HG02588 (cell line): ENCODE results near the gene RUNX3.

ENCODE experiments used
- ATAC-seq: cut with Tn5 transposase; IDR thresholded peaks from one replicate; pipeline ENCODE4 v1.9.1; 2021; ENCODE audit warnings: mild to moderate bottlenecking, moderate library complexity; ENCODE audit not compliant: unreplicated experiment

Gene RUNX3

DNA sequence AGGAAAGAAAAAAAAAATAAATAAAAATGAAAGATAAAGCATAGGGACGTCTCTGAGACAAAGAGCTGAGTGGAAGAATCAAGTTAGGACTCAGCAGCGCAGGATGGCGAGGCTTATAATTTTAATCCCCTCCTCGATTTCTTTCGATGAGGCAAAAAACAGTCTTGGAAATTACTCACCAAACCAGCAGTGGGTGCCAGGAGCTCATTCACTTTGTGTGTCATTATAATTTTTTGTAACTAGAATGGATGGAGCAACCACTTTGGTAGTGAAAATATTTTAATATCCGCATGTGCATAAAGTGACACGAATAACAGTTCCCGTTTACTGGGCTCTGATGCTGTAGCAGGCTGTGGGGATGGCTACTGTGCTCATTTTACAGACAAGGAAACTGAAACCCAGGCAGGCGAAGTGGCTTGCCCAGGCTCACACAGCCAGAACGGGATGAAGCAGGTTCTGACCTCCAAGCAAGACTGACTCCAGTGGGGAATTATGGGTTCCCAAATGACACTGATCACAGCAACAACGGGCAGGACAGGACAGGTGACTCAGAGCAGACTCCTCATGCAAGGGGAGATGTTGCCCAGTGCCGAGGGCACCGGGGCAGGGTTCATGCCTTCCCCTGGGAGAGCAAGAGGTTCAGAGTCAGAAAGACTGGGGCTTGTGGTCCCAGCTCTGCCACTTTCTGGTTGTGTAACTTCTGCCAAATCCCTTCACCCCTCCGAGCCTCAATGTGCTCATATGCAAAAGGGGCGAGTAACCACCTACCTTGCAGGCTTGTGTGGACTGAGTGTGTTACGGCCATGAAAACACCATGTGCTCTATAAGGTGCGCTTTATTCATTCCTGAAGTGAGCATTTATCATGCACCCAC lies 63.6 kb downstream of the RUNX3 start:
- ATAC-seq = no peak

DNA sequence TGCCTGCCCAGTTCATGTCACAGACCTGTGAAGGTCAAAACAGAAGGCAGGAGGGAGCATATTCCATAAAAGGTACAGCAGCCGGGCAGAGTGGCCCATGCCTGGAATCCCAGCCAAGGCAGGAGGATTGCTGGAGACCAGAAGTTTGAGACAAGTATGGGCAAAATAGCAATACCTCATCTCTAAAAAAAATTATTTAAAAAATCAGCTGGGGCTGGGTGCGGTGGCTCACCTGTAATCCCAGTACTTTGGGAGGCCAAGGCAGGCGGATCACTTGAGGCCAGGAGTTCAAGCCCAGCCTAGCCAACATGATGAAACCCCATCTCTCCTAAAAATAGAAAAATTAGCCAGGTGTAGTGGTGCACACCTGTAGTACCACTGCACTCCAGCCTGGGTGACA lies 64.5 kb downstream of the RUNX3 start:
- no peak for ATAC-seq

DNA sequence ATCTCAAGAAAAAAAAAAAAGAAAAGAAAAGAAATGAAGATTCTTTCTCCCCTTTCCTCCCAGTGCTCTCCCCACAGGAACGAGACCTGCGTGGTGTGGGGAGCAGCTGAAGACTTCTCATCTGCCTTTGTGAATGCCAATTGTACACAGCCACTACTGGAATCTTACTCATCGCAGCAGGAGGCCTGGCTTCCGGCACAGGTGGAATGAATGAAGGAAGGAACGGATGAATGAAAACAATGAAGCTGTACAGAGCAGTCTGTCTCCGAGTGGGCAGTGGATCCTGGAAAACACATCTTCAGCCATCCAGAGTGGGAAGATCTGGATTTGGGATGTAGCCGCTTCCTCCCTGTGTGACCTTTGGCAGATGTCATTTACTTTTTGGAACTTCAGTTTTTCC lies 64.9 kb downstream of the RUNX3 start:
- no peak for ATAC-seq

DNA sequence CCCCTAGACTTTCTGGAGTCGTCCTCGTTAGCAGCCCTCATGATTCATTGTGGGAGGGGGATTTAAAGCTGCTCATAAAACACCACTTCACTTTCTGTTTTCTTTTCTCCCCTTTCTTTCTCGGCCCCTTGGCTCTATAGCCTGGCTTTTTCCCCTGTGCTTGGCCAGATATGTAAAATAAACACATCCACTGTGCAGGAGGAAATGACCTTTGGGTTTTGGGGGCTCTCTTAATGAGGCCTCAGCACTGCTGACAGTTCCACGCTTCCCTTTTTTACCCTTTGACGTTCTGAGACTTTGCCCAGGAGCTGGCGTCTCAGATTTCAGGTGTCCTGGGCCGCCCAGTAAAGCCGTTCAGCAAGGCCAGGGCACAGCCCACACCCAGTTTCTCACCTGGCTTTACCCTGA lies 65.7 kb downstream of the RUNX3 start:
- ATAC-seq = no peak

DNA sequence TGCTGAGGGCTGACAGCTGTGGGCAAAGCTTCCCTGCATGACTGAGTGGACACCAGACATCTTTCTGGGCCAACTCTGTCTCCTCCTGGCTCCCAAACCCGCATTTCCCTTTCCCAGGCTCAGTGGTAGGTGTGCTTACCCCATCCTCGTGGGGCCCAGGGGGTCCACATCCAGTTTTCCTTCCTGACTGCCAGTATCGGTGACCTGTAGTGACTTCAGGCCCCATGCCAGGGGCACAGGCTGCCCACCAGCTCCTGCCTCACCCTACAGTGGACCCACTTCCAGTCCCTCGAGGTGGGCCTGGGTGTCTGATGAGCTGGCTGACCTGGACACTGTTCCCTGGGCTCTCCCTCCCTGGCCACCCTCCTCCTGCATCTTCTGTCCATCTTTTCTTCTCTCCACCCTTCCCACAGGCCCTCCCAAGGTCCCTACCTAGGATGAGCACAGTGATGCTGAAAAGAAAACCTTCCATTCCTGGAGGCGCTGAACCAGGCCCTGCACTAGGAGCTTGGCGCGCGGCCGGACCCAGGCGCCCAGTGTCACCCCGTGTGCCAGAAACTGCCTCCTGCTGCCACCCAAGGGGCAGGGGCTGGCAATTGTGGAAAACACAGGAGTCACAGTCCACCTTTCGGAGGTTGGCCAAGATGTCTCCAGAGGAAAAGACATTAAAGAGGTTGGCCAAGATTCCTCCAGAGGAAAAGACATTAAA lies 67.1 kb downstream of the RUNX3 start:
- no peak for ATAC-seq

DNA sequence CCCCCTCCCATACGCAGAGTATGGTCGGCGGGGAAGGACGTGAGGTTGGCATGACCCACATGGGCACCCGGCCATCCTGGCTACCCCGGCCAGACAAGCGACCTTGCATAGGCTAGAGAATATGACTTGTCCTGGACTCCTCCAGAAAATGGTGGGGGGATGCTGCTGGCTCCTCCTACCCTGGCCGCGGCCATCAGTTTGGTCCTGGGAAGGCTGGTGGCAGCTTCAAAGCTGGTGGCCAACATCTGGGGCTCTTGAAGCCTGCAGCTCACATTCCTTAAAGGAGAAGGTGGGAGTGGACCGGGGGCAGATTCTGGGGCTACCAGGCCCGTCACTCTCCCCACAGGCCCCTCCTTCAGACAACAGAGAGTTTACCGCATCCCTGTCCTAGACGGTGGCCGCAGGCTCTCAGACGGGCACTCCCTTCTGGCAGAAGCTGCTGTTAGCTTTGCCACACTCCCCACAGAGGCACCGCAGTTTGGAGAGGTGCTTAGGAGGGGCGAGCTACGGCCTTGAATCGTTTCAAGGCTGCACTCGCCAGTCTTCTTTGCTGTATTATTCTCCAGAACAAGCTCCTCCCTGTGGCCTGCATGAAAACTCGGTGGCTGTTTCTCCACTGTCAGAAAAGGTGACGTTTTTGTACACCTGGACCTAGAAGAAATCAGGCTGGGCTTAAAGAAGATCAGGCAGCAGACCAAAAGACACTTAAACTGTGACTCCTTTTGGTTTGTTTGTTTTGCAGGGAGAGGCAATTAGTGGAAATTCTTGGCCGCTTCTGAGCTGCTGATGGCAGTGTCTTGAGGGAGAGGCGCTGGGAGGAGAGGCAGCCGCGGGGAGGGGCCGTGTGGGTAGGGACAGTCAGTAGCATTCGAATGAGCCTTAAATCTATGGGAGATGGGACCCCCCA lies 68.0 kb downstream of the RUNX3 start:
- ATAC-seq = no peak

DNA sequence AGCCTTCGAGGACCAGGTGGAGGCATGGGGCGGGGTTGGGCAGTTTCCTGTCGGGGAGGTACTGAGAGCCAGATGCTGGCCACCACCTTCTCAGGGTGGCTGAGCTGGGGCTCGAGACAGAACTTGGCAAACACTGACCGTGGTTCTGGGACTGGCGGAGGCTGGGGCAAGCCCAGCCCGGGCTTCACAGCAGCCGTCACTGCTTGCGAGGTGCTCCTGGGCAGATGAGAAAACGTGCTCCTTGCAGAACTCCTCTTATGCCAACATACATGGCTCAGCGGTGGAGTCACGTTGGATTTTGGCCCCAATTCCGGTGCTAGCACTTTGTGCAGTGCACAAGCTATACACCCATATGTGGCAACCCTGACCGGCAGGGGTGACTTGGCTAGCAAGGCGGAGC lies 69.2 kb downstream of the RUNX3 start:
- no peak for ATAC-seq

DNA sequence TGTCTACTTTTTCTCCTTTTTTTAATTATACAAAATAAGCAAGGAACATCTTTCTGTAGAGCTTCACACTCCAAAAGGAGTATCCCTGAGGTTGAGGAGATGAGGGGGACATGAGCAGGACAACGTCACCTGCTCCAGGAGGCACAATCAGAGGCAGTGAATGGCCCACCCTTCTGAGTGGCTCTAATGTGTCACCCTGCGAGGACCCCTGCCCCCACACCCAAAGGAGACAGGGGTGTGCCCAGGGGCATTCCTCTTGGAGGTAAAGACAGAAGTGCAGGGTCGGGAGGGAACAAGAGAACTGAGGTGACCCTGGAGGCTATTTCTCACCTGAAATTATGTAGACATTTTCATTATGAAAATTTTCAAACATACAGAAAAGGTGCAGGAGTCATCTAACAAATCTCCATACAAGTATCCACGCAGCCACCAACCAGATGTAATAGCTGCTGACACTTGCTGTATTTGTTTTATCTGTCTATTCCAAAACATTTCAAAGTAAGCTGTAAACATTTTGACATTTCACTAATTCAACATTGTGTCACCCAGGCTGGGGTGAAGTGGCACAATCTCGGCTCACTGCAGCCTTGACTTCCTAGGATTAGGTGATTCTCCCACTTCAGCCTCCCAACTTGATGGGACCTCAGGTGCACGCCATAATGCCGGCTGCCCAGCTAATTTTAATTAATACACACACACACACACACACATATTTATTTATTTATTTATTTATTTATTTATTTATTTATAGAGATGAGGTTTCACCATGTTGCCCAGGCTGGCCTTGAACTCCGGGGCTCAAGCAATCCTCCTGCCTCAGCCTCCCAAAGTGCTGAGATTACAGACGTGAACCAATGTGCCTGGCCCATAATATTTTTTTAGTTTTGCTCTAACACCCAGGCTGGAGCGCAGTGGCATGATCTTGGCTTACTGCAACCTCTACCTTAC lies 70.7 kb downstream of the RUNX3 start:
- ATAC-seq = no peak

DNA sequence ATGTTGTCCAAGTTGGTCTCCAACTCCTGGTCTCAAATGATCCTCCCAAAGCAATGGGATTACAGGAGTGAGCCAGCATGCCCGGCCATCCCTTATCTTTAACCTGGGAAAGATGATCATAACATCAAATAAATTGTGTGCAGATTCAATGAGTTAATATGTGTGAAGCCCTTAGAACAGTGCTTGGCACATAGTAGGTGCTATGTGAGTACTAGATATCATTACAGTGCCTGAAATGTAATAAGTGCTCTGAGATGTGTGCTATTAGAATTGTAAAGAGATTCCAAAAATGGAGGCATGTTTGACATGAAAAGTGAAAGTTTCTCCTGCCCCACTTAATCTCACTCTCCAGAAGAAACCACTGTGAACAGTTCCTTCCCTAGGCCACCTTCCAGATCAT lies 71.8 kb downstream of the RUNX3 start:
- no peak for ATAC-seq

DNA sequence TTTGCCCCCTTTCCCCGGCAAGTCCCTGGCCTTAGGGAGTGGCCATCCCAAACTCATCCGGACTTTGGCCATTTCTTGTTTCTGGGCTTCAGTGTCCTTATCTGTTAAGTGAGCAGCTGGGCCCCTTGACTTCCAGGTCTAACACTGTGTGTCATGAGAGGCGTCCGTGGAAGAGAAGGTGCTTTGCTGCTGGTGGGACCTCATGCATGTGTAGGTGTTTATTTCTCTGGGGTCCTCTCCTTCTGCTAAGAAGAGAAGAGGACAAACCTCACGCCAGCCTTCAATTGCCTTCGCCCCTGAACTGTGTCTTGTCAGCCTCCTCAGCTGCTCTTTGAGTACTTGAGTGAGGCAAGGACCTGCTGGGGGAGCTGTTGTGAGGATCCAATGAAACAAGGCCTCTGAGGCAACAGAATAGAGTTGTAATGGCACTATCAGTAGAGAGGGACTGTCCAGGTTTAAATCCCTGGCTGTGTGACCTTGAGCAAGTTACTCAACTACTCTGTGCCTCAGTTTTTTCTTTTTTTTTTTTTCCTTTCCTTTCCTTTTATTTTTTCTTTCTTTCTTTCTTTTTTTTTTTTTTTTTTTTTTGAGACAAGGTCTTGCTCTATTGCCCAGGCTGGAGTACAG lies 72.5 kb downstream of the RUNX3 start:
- no peak for ATAC-seq

DNA sequence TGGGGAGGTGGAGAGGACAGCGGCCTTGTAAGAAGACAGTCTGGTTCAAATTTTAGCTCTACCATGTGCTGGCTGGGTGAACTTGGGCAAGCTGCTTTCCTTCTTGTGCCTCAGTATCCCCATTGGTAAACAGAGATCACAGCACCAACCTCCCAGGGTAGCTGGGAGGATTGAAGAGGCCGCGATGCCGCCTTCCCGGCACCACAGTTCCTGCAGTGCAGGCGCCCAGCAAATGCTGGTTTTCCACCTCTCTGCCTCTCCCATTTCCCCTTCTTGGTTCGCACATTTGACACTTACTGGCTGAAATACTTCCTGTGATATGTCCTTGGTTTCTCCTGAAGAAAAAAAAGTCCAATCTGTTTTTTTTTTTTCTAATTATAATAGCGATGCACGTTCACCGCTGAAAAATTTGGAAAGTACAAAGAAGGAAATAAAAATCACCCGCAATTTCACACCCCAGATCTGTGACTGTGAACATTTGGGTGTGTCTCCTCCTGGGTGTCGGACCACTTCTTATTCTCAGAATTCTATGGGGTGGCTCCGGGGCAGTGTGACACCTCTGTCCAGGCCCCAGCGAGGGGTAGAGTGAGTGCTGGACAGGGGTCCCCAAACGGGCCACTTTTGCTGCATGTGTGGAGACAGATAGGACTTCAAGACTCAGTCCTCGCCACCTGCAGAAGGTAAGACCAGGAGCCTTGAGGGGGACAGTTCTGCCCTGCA lies 73.1 kb downstream of the RUNX3 start:
- no peak for ATAC-seq

DNA sequence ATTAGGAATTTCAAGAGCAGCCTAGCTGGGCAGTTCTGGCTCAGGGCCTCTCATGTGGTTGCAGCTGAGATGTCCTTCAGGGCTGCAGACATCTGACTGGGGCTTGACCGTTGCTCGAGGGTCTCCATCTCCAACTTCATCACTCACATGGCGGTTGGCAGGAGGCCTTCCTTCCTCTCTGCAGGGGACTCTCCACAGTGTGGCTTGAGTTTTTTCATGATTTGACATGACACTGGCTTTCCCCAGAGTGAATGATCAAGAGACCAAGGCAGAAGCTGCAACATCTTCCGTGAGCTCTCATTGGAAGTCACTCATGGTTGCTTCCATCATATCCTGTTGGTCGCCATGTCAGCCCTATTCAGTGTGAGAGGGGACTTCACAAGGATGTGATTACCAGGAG lies 74.6 kb downstream of the RUNX3 start:
- ATAC-seq = no peak

DNA sequence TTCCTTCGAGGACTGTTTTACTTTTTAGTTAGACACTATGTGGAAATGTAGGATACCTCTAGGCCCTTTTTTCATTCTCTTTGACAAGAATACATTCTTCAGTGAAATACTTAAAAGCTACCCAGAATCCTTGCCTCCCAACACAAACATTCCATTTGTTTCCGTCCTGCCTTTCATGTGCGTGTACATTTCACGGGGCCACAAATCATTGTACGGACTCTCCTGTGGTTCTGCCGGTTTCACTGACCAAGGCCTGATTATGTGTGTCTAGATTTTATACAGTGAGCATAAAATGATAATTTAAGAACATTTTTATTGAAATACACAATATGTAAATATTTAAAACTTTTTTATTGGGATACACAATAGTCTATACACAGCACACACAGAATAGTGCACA lies 76.4 kb downstream of the RUNX3 start:
- ATAC-seq = no peak

DNA sequence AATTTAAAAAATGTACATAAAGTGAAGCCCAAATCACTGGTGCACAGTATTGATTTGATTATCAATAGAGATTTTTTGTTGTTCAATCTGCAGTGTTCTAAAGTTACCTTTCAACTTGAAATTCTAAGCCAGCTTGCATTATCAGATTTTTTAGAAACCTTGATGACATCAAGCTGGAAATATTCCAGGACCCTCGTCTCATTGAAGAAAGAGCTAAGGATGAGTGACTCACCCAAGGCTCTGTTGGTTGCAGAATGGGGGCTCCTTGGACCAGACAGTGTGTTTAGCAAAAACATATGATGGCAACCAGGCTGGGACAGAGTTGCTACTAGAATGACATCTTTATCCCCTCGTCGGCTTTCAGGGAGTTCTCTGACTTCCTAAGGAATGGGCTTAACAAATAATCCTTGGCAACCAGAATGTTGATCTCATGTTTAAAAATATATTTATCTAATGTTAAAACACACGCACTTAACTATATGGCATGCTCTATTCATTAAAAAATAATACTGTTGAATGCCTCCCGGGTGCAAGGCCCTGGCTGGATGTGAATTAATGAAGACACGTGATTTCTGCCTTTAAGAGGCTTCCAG lies 79.7 kb downstream of the RUNX3 start:
- ATAC-seq = no peak

DNA sequence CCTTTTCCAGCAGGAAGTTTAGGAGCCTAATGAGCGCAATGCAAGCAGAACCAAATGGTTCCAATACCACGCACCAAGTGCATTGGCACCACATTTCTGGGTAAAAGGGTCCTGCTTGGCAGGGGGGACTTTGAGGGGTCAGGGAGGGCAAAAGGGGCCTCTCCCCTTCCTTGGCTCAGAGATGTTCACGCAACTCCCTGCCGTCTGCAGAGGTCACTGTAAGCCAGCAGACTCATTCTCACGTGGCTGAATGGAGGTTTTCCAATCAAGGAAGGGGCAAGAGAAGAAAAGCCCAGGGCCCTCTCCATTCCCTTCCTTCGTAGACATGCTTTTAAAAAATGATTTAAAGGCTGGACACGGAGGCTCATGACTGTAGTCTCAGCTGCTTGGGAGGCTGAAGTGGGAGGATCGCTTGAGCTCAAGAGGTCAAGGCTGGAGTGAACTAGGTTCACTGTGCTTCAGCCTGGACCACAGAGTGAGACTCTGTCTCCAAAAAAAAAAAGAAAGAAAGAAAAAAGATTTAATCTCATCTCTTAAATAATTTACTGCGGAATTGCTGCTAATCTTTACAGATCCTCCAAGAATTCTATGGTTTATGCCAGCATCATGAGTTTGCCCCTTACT lies 80.3 kb downstream of the RUNX3 start:
- ATAC-seq = no peak
